GM18907 (cell line): ENCODE data around the gene PLEKHA7.
"Not testable (repeated sequence)": the region's sequence is repeated elsewhere in the genome, so short reads cannot be mapped to it uniquely, and the experiment has no call there.

Experiments
- ATAC-seq: cut with Tn5 transposase; IDR thresholded peaks from one replicate; pipeline ENCODE4 v1.9.1; 2021; ENCODE audit warnings: mild to moderate bottlenecking, moderate library complexity; ENCODE audit not compliant: unreplicated experiment

The PLEKHA7 gene

GRCh38 chr11:16979703-16980622 is 34.3 kb downstream of the PLEKHA7 start:
- ATAC-seq: no peak

GRCh38 chr11:16977994-16978315 is 36.3 kb downstream of the PLEKHA7 start:
- ATAC-seq: no peak

- ATAC-seq: no peak
Observed at GRCh38 chr11:16977136-16977993, 36.8 kb downstream of the PLEKHA7 start.

GRCh38 chr11:16976379-16976778 is 37.8 kb downstream of the PLEKHA7 start:
- no peak for ATAC-seq

GRCh38 chr11:16975906-16976305 is 38.3 kb downstream of the PLEKHA7 start:
- no peak for ATAC-seq

GRCh38 chr11:16973338-16973964 is 40.8 kb downstream of the PLEKHA7 start:
- no peak for ATAC-seq

GRCh38 chr11:16969010-16969999 is 44.9 kb downstream of the PLEKHA7 start:
- ATAC-seq: no peak

- no peak for ATAC-seq
Observed at GRCh38 chr11:16968196-16968595, 46.0 kb downstream of the PLEKHA7 start.

- no peak for ATAC-seq
Observed at GRCh38 chr11:16966930-16967671, 47.1 kb downstream of the PLEKHA7 start.

GRCh38 chr11:16964501-16964900 is 49.7 kb downstream of the PLEKHA7 start:
- ATAC-seq: no peak

GRCh38 chr11:16963316-16963876 is 50.8 kb downstream of the PLEKHA7 start:
- ATAC-seq: no peak

- not testable (repeated sequence) for ATAC-seq
Observed at GRCh38 chr11:16962589-16962988, 51.6 kb downstream of the PLEKHA7 start.

GRCh38 chr11:16962146-16962545 is 52.1 kb downstream of the PLEKHA7 start:
- no peak for ATAC-seq

- no peak for ATAC-seq
Observed at GRCh38 chr11:16960250-16960649, 54.0 kb downstream of the PLEKHA7 start.

GRCh38 chr11:16959602-16960001 is 54.6 kb downstream of the PLEKHA7 start:
- no peak for ATAC-seq

- ATAC-seq: no peak
Observed at GRCh38 chr11:16958833-16959232, 55.4 kb downstream of the PLEKHA7 start.

- ATAC-seq: no peak
Observed at GRCh38 chr11:16956538-16957153, 57.6 kb downstream of the PLEKHA7 start.

- ATAC-seq: no peak
Observed at GRCh38 chr11:16953663-16954062, 60.6 kb downstream of the PLEKHA7 start.
